Spleen (tissue), 7 donors: ENCODE data around the gene VTCN1.

Experiments
- POLR2A ChIP-seq, 3 donors: fragments of 450-650 bp; IDR thresholded peaks; one replicate each; pipeline ENCODE4 v1.5.1; 2017; ENCODE audit warnings: antibody characterized with exemption in 3 of 3, mild to moderate bottlenecking in 1 of 3
- TF ChIP-seq, protein P1 (sequence below), 11 experiments: fragments of 200-600 bp in 7 of 11; fragments of 450-650 bp in 4 of 11; sonication (generic) in 4 of 11; IDR thresholded peaks in 8 of 11; conservative IDR thresholded peaks in 3 of 11; 1 replicate in 7 of 11; 2 replicates in 4 of 11; pipeline versions ENCODE4 v1.4.0 to v1.8.0; 2016 to 2021; ENCODE audit warnings: antibody characterized with exemption in 11 of 11, inconsistent platforms in 4 of 11, mild to moderate bottlenecking in 1 of 11
- donor health status: DM: no; HTN: no; CAD: no; lungs with moderate emphysema.
- donor health status: DM: no; HTN: no; CAD: no.
- donor health status: DM: no; HTN: no; CAD: no.

DNA sequence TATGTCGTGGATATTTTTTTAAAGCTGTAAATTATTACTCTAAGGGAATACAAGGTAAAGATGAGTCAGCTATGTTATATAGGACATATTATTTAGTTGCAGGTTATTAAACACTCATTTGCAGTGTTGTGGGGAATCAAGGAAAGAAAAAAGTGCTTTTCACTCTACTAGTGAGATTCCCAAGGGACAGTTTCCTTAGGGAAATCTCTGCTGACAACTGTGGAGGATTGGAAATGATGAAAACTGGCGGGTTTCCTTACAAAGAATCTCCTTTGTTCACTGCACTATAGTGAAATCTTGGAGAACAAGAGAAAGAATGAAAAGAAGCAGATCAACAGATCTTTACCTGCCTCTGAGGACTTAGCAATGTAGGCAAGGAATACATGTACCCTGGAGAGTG lies 64.7 kb downstream of the VTCN1 start:
- TF ChIP-seq, protein P1, sequence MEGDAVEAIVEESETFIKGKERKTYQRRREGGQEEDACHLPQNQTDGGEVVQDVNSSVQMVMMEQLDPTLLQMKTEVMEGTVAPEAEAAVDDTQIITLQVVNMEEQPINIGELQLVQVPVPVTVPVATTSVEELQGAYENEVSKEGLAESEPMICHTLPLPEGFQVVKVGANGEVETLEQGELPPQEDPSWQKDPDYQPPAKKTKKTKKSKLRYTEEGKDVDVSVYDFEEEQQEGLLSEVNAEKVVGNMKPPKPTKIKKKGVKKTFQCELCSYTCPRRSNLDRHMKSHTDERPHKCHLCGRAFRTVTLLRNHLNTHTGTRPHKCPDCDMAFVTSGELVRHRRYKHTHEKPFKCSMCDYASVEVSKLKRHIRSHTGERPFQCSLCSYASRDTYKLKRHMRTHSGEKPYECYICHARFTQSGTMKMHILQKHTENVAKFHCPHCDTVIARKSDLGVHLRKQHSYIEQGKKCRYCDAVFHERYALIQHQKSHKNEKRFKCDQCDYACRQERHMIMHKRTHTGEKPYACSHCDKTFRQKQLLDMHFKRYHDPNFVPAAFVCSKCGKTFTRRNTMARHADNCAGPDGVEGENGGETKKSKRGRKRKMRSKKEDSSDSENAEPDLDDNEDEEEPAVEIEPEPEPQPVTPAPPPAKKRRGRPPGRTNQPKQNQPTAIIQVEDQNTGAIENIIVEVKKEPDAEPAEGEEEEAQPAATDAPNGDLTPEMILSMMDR (IDR thresholded peaks at IDR 0.05 in 8 of 11, conservative IDR thresholded peaks at IDR 0.05 in 3 of 11) = no peak
- TF ChIP-seq POLR2A (IDR thresholded peaks at IDR 0.05) = no peak
